T1000 (cell line): Measurements from ENCODE around the gene TEX101.
"Not testable (repeated sequence)": the region's sequence is repeated elsewhere in the genome, so short reads cannot be mapped to it uniquely, and the experiment has no call there.

Experiments
- DNase-seq: peaks from one replicate; lab custom pipeline; 2025; ENCODE audit warnings: mixed read lengths; lab: John Stamatoyannopoulos, UW

The TEX101 gene

GRCh38 chr19:43420954-43421353, 6.3 kb downstream of the TEX101 start:
- no peak for DNase-seq

GRCh38 chr19:43422000-43422688, 7.5 kb downstream of the TEX101 start:
- no peak for DNase-seq

GRCh38 chr19:43422689-43423066, 8.0 kb downstream of the TEX101 start:
- DNase-seq, result no peak

- DNase-seq, result no peak
Observed at GRCh38 chr19:43423779-43424178, 9.1 kb downstream of the TEX101 start.

- no peak for DNase-seq
Observed at GRCh38 chr19:43425567-43426392, 11.1 kb downstream of the TEX101 start.

- DNase-seq, result no peak
Observed at GRCh38 chr19:43429395-43429794, 14.7 kb downstream of the TEX101 start.

GRCh38 chr19:43430142-43430710, 15.5 kb downstream of the TEX101 start:
- no peak for DNase-seq

GRCh38 chr19:43430976-43431375, 16.3 kb downstream of the TEX101 start:
- no peak for DNase-seq

- DNase-seq, result no peak
Observed at GRCh38 chr19:43433358-43433673, 18.6 kb downstream of the TEX101 start.

GRCh38 chr19:43433689-43434088, 19.0 kb downstream of the TEX101 start:
- no peak for DNase-seq

GRCh38 chr19:43435775-43436174, 21.1 kb downstream of the TEX101 start:
- no peak for DNase-seq

- not testable (repeated sequence) for DNase-seq
Observed at GRCh38 chr19:43437284-43437683, 22.6 kb downstream of the TEX101 start.

GRCh38 chr19:43437712-43438111, 23.0 kb downstream of the TEX101 start:
- no peak for DNase-seq

GRCh38 chr19:43438291-43439031, 23.8 kb downstream of the TEX101 start:
- no peak for DNase-seq

- no peak for DNase-seq
Observed at GRCh38 chr19:43439032-43439708, 24.5 kb downstream of the TEX101 start.

- no peak for DNase-seq
Observed at GRCh38 chr19:43439709-43440063, 25.0 kb downstream of the TEX101 start.

- DNase-seq, result no peak
Observed at GRCh38 chr19:43441716-43442115, 27.0 kb downstream of the TEX101 start.

- not testable (repeated sequence) for DNase-seq
Observed at GRCh38 chr19:43444091-43444490, 29.4 kb downstream of the TEX101 start.

- no peak for DNase-seq
Observed at GRCh38 chr19:43444531-43445287, 30.0 kb downstream of the TEX101 start.

GRCh38 chr19:43445426-43445825, 30.7 kb downstream of the TEX101 start:
- no peak for DNase-seq

GRCh38 chr19:43446746-43447489, 32.2 kb downstream of the TEX101 start:
- peak; percentile 59 for DNase-seq
